Panc1 (cell line): Measurements from ENCODE around the gene HERC4.

ENCODE experiments used
- POLR2AphosphoS5 ChIP-seq: IDR thresholded peaks from 2 replicates; pipeline ENCODE4 v1.6.1; 2012; ENCODE audit warnings: mild to moderate bottlenecking, low read depth, low read length, moderate library complexity
- TF ChIP-seq, protein P1 (sequence below): fragments of 450-650 bp; IDR thresholded peaks from 2 replicates; pipeline ENCODE4 v1.5.1; 2017; ENCODE audit warnings: mild to moderate bottlenecking

DNA sequence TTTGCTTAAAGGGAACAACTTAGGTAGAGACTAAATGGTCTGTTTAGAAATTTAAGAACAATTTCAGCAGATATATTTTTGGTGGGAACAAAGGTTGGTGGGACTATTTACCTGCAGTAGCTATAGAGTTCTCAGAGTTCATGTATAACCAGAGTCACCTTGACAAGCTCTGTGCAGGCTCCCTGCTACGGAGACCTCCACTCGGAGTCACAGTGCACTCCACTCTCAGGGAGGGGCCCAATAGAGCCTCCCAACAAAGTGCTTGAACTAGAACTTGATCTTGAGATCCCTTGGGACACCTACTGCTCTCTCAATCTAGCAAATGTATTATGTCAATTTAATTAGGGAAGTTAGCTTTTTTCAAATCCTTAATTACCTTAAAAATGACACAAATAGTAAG lies 36.5 kb upstream of the HERC4 start:
- peak; percentile 48 for TF ChIP-seq POLR2AphosphoS5
- TF ChIP-seq, protein P1, sequence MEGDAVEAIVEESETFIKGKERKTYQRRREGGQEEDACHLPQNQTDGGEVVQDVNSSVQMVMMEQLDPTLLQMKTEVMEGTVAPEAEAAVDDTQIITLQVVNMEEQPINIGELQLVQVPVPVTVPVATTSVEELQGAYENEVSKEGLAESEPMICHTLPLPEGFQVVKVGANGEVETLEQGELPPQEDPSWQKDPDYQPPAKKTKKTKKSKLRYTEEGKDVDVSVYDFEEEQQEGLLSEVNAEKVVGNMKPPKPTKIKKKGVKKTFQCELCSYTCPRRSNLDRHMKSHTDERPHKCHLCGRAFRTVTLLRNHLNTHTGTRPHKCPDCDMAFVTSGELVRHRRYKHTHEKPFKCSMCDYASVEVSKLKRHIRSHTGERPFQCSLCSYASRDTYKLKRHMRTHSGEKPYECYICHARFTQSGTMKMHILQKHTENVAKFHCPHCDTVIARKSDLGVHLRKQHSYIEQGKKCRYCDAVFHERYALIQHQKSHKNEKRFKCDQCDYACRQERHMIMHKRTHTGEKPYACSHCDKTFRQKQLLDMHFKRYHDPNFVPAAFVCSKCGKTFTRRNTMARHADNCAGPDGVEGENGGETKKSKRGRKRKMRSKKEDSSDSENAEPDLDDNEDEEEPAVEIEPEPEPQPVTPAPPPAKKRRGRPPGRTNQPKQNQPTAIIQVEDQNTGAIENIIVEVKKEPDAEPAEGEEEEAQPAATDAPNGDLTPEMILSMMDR = no peak
